GM19468 (cell line): ENCODE data around the gene HOXB8.

ENCODE experiments used
- ATAC-seq: cut with Tn5 transposase; IDR thresholded peaks from one replicate; pipeline ENCODE4 v1.9.1; 2021; ENCODE audit warnings: mild to moderate bottlenecking, moderate library complexity, moderate number of reproducible peaks; ENCODE audit not compliant: unreplicated experiment; ENCODE audit errors: extremely low read depth

The HOXB8 gene

GRCh38 chr17:48587276-48588073 lies 27.6 kb downstream of the HOXB8 start:
- no peak for ATAC-seq

DNA sequence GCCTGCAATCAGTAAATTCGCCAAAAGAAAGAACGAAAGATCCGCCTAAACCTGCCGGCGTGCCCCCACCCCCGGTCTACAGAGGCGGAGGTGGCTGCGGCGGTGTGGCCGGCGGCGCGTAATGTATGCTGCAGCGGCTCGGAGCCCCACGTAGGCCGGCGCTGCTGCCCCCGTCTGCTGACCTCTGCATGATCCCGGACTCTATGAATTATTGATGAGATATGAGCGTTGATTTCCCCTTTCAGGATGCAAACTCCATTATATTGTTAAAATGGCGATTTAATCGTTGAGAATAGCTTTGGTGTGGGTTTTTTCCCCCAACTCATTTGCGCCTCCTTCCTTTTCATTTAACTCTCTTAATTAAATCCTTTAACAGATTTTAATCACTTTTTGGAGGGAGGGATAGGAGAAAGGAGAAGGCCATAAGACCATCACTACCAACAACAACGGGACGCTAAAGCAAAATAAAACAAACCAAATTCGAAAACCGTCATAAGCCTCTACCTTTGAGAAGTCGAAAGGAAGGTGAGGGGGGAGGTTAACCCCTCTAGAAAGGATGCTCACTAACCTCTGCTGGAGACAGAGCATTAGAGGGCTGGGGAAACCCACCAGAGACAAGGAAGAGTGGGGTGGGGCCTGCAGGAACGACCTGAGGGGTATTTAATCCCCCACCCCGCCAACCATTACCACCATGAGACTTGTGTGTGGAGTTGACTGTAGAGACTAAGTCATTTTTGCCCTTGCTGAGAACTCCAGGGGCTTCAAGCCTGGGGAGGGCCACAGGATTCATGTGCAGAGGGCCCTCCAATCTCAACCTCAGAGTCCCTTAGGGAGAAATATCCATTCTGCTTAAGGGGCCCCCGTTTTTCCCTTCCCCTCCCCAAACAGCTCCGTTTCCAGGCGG lies 28.5 kb downstream of the HOXB8 start:
- ATAC-seq, result no peak

- no peak for ATAC-seq
Observed at GRCh38 chr17:48584223-48584741, 30.8 kb downstream of the HOXB8 start.

GRCh38 chr17:48583708-48584222 lies 31.3 kb downstream of the HOXB8 start:
- ATAC-seq, result no peak

- no peak for ATAC-seq
Observed at GRCh38 chr17:48582750-48583069, 32.4 kb downstream of the HOXB8 start.

DNA sequence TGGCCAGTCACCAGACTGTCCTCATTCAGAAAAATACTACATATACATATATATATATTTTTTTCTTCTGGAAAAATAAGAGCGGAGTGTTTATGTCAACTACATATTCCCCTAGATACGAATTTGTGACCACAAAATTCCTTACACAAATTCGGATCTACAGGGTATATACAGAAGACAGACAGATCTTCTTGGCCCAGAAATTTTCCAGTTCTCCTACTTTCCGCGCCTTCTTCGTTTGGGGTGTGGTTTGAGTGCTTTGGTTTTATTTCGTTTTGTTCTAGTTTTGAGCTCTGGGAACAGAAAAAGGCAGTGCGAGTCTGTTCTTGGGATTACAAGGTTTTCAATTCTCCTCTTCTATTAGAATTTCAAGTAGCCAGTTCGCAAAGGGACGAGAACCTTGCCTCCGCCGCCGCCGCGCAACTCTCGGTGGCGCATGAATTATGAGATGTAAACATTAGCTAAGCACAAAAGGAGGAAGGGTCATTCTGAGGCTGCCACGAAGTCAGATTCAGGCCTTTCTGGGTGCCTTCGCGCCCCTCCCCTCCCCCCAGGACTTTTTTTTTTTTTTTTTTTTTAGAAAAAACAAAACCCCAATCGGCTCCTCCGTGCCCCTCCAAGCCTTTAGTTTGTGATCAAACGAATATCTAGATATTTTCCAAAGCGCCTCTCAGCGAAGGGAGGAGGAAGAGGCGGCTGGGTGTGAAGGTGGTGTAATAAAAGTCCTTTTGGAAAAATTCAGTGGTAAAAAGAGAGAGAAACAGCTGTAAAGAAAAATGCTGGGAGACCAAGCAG lies 35.1 kb downstream of the HOXB8 start:
- ATAC-seq, result no peak

DNA sequence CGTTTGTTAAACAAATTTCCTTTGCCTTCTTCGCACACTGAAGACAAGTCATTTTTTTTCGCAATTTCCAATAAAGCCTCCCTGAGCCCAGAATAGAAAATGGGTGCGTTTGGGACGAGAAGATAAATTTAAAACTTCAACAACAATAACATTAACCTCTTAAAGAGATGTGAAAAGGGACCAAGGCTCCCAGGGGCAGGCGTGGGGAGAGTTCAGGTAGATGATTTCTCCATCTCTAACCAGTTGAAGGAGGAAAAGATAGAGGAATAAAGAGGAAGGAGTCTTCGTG lies 35.7 kb downstream of the HOXB8 start:
- no peak for ATAC-seq

DNA sequence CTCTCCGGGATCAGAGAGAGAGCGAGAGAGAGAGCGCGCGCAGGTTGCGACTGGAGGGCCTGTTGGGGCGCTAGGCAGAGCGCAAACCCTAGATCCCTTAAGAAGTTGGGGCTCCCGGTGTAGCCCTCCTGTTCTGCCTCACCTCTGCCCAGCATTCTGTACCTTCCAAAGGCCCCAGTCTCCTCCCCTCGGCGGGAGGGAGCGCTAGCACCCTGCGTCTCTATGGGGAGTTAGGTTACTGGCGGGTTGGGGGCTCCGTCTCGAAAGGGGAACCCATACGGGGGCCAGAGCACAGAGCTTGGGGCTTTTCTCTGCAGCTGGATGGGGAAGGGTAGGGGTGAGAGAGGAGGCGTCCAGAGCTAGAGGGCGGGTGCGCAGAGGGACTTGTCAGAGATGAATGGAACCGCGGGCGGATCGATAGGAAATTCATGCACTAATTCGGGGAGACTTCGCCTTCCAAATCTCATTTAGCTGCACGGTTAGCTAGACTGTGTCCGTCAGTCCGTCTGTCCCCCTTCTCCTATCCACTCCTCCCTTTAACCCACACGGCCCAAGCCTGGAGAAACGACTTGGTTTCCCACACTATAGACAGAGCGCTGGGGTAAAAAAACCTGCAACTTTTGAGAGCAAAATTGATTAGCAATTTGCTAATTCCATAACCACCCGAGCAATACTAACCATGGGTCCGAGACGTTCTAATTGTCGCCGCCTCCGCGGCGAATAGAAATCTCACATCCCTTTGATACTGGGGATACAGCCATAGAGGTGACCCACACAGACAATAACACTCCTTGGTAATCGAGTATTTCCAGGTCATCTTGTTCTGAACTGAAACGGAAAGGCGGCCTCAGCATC lies 36.2 kb downstream of the HOXB8 start:
- no peak for ATAC-seq

DNA sequence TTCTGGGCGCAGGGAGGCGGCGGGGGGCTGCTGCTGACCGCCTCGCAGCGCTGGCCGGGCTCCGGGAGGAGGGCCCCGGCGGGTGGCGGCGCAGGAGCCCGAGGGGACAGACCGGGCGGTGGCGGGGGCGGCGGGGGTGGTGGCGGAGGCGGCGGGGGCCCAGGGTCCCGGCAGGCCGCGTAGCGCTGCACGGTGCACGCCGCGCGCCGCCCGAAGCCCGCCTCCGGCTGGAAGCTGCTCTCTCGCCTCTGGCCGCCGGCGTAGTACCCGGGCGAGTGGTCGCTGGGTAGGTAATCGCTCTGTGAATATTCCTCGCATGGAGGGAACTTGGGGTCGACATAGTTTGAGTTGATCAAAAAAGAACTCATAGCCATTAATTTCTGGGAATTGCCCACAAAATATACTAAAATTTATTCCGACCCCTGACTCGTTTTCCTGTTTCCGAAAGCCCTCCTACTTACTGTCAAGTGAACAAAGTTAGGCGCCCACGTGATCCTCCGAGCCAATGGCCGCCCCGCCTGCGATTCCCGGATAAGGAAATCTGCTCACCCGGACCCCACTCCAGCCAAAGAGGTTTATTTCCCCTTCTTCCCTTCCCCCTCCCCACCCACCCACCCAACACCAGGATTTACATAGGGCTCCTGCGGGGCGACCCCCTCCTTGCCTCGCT lies 37.0 kb downstream of the HOXB8 start, which contains the start of gene HOXB4:
Gene HOXB4, minus strand, starts transcription at position 405 of the 670 bp plus-strand sequence. Its CDS starts 31 bp downstream, at position 374.
- no peak for ATAC-seq

GRCh38 chr17:48577330-48577945 lies 37.7 kb downstream of the HOXB8 start:
- no peak for ATAC-seq

DNA sequence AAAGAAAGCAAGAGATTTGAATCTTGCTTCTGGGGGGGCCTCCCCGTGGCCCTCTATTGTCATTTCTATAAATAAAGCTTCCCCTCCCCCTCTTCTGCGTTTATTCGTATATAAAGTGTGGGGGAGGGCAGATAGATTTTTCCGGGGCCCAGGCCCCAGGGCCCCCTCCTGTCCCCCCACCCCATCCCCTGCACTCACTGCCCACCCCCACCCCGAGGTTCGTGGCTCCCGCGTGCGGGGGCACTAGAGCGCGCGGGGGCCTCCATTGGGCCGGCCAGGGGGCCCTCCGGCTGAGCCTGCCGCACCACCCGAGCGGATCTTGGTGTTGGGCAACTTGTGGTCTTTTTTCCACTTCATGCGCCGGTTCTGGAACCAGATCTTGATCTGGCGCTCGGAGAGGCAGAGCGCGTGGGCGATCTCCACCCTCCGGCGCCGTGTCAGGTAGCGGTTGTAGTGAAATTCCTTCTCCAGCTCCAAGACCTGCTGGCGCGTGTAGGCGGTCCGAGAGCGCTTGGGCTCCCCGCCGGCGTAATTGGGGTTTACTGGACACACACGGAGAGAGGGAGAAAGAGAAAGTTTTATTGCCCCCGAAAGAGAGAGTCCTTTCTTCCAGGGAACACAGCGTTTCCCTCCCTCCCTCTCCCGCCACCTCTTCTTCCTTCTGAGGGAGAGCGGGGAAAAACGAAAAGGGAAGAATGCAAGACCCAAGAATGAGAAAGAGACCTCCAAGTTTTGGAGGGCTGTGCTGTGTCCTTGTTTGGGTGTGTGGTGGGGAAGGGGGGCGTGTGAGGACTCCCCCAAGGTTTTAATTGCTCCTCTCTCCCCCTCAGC lies 38.4 kb downstream of the HOXB8 start:
- ATAC-seq, result no peak

DNA sequence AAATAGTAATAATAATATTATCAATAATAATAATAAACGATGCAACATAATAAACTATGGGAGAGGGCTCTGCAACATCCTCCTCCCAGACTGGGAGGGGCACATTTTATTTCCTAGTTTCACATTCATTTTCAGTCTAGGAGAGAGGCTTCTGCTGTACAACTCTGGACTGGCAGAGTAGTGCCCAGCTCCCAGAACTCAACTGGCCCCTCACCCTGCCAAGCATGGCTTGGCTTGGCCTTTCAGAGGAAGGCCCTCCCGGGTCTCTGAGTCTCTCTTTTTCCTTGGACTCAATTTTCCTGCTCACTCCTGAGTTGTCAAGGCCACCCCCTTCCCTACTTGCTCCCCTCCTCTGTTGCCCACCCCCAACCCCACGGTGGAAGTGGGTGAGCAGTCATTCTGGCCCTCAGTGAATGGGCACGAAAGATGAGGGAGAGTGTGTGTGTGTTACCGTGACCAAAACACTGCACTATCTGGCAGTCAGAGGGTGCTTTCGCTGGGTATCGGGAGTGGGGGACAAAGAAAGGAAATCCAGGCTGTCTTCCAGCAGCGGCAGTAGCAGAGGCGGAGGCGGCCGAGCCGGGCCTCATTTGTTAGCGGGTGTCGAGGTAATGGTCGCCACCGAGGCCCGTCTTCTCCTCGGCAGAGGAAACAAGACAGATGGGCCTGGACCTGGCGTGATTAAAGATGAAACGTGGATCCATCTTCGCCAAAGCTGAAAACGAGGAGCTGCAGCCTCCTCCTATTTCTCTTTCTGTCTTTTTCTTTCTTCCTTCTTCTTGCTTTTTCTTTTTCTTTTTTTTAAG lies 39.2 kb downstream of the HOXB8 start:
- ATAC-seq, result no peak

GRCh38 chr17:48575066-48575582 lies 40.0 kb downstream of the HOXB8 start:
- no peak for ATAC-seq

- ATAC-seq, result no peak
Observed at GRCh38 chr17:48574505-48575065, 40.5 kb downstream of the HOXB8 start.

- no peak for ATAC-seq
Observed at GRCh38 chr17:48571826-48572417, 43.2 kb downstream of the HOXB8 start.
